ENCODE data around the gene DIP2C.
"Not testable (repeated sequence)": the region's sequence is repeated elsewhere in the genome, so short reads cannot be mapped to it uniquely, and the experiment has no call there.

The DIP2C gene

GRCh38 chr10:607545-608185 lies 81.8 kb downstream of the DIP2C start:
- no peak for FAIRE-seq

- no peak for FAIRE-seq
These were observed 82.5 kb downstream of the DIP2C start for GRCh38 chr10:606762-607544.

- FAIRE-seq, result no peak
These were observed 83.7 kb downstream of the DIP2C start for GRCh38 chr10:605632-606325.

GRCh38 chr10:604716-605631 lies 84.5 kb downstream of the DIP2C start:
- FAIRE-seq, result no peak

GRCh38 chr10:603745-604144 lies 85.7 kb downstream of the DIP2C start:
- FAIRE-seq, result no peak

- no peak for FAIRE-seq
These were observed 87.0 kb downstream of the DIP2C start for GRCh38 chr10:602391-603005.

- no peak for FAIRE-seq
These were observed 87.9 kb downstream of the DIP2C start for GRCh38 chr10:601660-601963.

- no peak for FAIRE-seq
These were observed 88.4 kb downstream of the DIP2C start for GRCh38 chr10:600876-601659.

- no peak for FAIRE-seq
These were observed 89.2 kb downstream of the DIP2C start for GRCh38 chr10:600234-600633.

GRCh38 chr10:599767-600166 lies 89.7 kb downstream of the DIP2C start:
- FAIRE-seq, result no peak

GRCh38 chr10:598415-599170 lies 90.9 kb downstream of the DIP2C start:
- no peak for FAIRE-seq

GRCh38 chr10:597976-598375 lies 91.5 kb downstream of the DIP2C start:
- FAIRE-seq, result no peak

- no peak for FAIRE-seq
These were observed 92.6 kb downstream of the DIP2C start for GRCh38 chr10:596725-597345.

GRCh38 chr10:596131-596530 lies 93.3 kb downstream of the DIP2C start:
- FAIRE-seq, result not testable (repeated sequence)

GRCh38 chr10:595473-595872 lies 94.0 kb downstream of the DIP2C start:
- no peak for FAIRE-seq

GRCh38 chr10:594584-595270 lies 94.7 kb downstream of the DIP2C start:
- FAIRE-seq, result no peak

GRCh38 chr10:593901-594457 lies 95.5 kb downstream of the DIP2C start:
- FAIRE-seq, result no peak

GRCh38 chr10:593421-593820 lies 96.0 kb downstream of the DIP2C start:
- no peak for FAIRE-seq

GRCh38 chr10:593016-593415 lies 96.5 kb downstream of the DIP2C start:
- no peak for FAIRE-seq

- FAIRE-seq, result no peak
These were observed 97.8 kb downstream of the DIP2C start for GRCh38 chr10:591646-592045.
